Activated gamma-delta T cell treated with anti-CD3 and anti-CD28 coated beads, Interleukin-2, amount 50 U/mL, for 16 hours (primary cell): ENCODE results near the gene TNS3.

Source experiments
- DNase-seq: peaks from one replicate; pipeline ENCODE4 v3.0.0-alpha.2; 2020; ENCODE audit warnings: low read depth

TNS3 gene

GRCh38 chr7:47484923-47485639 is 96.8 kb downstream of the TNS3 start:
- DNase-seq: no peak

GRCh38 chr7:47484457-47484856 is 97.5 kb downstream of the TNS3 start:
- DNase-seq: no peak

- DNase-seq: no peak
Measured at GRCh38 chr7:47483604-47484273, 98.2 kb downstream of the TNS3 start.

GRCh38 chr7:47482013-47482875 is 99.7 kb downstream of the TNS3 start:
- DNase-seq: no peak

- no peak for DNase-seq
Measured at GRCh38 chr7:47481541-47482012, 100.3 kb downstream of the TNS3 start.

- DNase-seq: no peak
Measured at GRCh38 chr7:47480576-47481538, 101.1 kb downstream of the TNS3 start.

- no peak for DNase-seq
Measured at GRCh38 chr7:47479821-47480575, 101.9 kb downstream of the TNS3 start.

- DNase-seq: no peak
Measured at GRCh38 chr7:47478926-47479711, 102.8 kb downstream of the TNS3 start.

GRCh38 chr7:47478017-47478344 is 103.9 kb downstream of the TNS3 start:
- no peak for DNase-seq

- no peak for DNase-seq
Measured at GRCh38 chr7:47477191-47478016, 104.5 kb downstream of the TNS3 start.

GRCh38 chr7:47475880-47476227 is 106.1 kb downstream of the TNS3 start:
- DNase-seq: no peak

- DNase-seq: no peak
Measured at GRCh38 chr7:47474937-47475879, 106.7 kb downstream of the TNS3 start.

GRCh38 chr7:47474211-47474936 is 107.5 kb downstream of the TNS3 start:
- DNase-seq: no peak

GRCh38 chr7:47473499-47474210 is 108.3 kb downstream of the TNS3 start:
- no peak for DNase-seq

- DNase-seq: no peak
Measured at GRCh38 chr7:47472444-47473157, 109.3 kb downstream of the TNS3 start.

GRCh38 chr7:47471831-47472230 is 110.1 kb downstream of the TNS3 start:
- no peak for DNase-seq
